ENCODE results near the gene DPPA5.

DNA sequence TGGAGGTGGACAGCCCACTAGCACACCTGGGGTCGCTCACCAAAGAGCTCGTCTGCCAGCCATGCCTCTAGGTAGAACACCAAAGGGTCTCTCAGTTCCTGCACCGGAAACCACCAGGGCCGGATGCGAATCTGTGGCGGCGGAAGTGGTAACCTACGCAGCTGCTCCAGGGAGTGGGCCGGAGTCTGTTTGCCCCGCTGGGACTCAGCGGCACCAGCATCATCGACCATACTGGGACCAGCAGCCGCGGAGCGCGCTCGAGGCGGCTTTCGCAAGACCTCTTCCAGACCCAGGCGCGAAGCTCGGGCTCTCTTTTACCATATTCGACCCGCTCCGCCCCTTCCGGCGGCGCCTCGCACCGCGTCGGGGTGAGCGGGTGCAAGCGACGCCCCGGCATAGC, 15.5 kb upstream of the DPPA5 start, which contains the start of gene OOEP:
- TF ChIP-seq POLR2AphosphoS5 (IDR thresholded peaks at IDR 0.05; ENCODE audit: borderline replicate concordance, low read depth, low read length): no peak
- no peak for TF ChIP-seq EZH2 (IDR thresholded peaks at IDR 0.05)

Measured in SK-N-MC (cell line).